HG03432 (cell line): ENCODE data around the gene XKRX.

Experiments
- ATAC-seq: cut with Tn5 transposase; IDR thresholded peaks from one replicate; pipeline ENCODE4 v1.9.1; 2021; ENCODE audit warnings: mild to moderate bottlenecking, moderate library complexity; ENCODE audit not compliant: unreplicated experiment

Gene XKRX

DNA sequence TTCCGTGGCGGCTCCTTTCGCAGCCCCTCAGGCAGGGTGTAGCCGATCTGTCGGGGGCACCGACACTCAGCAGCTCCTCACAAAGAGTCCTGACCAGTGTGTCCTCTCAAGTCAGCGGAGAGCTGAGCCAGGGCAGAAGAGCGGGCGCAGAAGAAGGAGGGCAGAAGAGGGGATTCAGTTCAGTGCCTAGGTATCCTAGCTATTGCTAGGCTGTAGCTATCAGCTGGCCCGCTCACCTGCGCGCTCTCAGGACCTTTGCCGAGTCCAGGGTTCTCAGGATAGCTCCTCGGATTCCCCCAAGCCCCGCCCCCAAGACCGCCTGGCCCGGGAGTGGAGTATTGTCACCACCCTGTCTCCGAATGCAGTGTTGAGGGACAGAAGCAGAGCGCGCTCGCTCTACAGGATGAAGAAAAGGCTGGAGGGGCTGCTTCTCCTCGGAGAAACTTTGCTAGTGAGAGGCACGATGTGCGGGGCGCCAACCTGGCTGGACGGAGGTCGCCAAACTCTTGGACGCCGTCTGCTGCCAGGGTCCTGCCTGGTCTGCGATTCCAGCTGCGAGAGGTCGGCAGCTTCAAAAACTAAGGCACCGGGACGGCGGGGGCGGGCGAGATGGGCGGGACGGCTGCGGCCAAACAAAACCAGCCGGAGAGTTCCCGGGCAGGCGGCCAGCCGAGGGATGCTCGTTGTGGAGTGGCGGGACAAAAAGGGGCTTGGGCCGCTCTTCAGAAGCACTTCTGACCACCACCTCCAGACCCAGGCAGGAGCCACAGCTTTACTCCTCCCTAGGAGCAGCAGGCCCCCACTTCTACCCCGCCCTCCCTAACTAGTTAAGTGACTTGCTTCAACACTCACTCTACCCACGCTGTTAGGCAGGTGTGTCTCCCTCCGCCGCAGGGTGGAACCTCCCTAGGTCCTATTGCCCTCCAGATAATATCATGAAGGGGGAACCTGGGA is at the start of gene XKRX:
XKRX (minus strand) TSS at position 258 of the 954 bp plus-strand sequence. CDS start 613 bp downstream, outside the sequence.
- ATAC-seq = peak; percentile 64

DNA sequence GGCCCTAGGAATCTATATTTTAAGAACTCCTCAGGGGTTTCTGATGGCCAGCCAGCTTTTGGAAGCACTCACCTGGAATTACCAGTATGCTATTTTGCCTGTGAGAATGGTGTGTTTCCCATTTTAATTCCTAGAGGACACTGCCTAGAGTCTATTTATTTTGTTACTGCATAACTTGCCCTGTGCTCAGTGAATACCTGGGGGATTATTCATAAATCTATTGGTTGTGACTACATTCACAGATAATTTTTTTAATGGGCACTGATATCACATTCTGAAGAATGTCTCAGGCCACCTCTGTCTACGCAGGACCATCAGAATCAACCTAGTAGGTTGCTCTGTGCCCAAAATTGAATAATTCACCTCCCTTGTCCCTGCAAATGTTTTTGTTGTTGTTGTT is 47.5 kb upstream of the XKRX start:
- ATAC-seq = no peak

DNA sequence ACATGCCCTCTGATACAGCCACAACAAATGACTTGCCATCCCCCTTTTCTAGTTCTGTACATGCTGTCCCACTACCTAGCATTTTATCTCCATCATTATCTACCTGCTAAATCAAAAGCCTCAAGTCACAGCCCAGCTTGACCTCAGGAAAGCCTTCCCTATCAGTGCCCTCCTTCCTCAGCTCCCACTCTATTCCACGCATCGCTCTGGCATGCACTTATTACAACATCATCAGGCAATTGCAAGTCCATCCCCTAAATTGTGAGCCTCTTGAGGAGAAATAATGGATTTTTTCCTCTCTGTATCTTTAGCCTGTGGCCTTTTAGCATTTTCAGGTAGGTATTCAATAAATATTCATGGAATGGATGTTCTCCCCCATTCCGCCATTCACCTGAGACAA is 46.5 kb upstream of the XKRX start:
- no peak for ATAC-seq

DNA sequence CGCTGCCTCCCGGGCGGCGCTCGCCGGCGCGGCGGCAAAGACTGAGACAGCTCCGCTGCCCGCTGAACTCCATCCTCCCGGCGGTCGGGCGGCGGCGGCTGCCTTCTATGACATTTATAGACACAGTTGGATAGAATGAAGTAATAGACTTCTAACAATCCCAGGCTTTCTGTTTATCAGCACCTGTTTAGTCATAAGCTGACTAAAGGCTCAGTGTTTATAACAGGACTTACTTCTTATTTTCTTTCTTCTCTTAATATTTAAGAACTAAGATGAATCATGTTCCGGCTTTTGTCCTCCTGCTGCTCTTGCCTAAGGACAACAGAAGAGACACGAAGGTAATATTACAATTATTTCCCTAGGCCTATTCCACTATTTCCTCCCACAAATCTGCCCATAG is 44.7 kb upstream of the XKRX start:
- no peak for ATAC-seq

DNA sequence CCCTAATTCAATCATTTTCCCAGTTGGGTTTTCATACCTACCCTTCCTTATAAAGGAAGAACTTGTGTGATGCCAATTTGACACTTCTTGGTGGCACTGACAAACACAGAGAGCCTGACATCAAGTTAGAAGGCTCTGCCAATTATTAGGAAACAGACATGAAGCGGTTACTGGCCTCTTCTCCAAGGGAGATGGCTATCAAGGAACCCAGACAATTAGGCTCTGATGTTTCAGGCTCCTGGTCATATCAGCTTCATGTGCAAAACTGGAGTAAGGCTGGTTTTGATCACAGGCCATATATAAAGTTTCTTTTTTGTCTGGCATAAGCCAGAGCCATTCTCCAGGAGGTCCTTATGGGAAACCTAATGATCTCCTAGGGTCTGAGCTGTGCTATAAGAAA is 41.2 kb upstream of the XKRX start:
- ATAC-seq = no peak

DNA sequence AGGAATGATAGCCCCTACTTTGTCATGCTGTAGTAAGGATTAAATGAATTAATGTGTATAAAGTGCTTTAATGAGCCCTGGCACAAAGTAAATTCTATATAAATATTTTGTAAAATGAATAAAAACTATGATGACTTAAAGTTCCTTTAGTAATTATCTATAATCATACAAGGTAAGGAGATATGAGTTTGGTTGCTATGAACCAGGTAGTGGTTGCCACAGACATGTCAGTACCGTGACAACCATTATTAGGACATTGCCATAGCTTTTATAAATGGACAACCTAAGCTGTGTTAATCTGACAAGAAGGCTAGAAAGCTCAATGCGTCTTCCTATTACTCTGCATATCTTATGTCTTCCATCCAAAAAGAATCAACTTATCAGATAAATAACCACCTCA is 40.7 kb upstream of the XKRX start, which contains the start of gene ARL13A:
ARL13A (plus strand) TSS at position 301 of the 400 bp plus-strand sequence. CDS start 3,982 bp downstream, outside the sequence.
- no peak for ATAC-seq

DNA sequence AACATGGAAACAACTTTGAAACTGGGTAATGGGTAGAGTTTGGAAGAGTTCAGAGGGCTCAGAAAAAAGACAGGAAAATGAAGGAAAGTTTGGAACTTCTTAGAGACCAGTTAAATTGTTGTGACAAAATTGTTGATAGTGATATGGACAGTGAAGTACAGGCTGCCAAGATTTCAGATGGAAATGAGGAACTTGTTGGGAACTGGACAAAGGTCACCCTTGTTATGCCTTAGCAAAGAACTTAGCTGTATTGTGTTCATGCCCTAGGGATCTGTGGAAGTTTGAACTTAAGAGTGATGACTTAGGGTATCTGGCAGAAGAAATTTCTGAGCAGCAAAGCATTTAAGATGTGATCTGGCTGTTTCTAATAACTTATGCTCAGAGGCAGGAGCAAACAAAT is 35.6 kb upstream of the XKRX start:
- ATAC-seq = no peak

DNA sequence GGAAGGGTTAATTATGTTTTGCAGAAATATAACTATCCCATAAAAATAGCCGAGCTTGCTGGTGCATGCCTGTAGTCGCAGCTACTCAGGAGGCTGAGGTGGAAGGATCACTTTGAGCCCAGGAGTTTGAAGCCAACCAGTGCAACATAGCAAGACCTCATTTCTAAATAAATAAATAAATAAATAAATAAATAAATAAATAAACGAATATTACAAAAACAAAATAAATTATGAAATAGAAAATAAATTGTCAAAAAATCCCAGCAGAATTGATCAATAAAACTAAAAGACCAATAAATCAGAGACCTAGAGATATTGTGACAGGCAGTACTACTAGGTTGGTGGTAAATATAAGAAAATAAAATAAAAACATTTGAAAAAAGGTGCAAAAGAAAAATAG is 34.1 kb upstream of the XKRX start:
- ATAC-seq = no peak

DNA sequence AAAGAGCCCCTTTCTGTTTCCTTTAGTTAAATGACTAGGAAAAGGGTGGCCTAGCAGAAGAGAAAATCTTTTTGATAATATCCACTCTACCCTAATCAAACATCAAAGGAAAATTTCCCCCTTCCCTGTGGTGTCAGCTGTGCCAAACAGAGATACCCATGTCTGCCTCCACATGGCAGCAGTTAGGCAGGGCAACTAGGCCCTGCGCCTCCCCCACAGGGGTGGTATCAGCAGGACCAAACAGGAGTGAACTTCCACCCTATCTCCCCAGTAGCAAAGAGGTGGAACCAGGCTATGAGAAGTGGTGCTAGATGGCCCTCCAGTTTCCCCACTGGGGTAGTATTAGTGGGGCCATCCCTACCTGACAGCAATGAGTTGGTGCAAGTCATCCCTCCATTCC is 19.8 kb upstream of the XKRX start:
- ATAC-seq = no peak

DNA sequence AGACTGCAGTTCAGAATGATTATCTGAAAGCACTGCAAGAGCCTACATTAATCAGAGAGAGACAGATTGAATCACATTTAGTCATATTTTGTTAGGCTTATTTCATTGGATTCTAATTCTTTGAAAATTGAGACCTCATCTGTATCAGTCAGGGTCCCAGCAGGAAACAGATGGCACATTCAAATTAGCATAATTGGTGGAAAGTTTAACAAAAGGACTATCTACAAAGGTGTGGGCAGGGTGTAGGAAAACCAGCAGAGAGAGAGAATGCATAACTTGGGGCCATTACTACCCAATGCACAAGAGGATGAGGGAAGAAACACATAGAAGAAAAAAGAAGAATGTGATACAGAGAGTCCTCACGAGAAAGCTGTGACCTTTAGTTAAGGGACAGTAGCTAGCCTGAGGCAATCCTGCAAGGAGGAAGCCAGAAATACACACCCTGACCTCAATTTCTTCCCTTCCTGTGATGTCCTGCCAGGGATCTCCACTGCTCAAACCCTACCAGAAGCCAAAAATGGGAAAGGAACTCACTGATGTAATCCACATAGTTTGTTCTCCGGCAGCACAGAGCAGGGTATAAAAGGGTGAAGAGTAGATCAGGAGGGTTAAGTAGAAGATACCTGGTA is 17.7 kb upstream of the XKRX start:
- ATAC-seq = no peak

DNA sequence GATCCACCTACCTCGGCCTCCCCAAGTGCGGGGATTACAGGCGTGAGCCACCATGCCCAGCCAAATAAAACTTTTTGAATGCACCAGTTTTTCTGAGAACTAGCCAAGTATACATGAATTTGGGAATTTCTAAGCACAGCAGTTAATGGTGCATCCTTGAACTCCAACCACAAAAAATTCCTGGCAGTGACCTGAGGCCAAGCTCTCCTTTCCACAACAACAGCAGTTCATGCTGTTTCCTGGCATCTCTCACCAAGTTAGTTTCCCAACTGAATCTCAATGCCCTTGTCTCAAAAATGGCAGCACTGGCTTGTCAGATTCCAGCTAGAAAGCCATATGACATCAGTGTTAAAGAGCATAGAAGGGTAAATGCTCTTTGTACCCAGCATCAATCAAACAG is 15.9 kb upstream of the XKRX start:
- no peak for ATAC-seq

DNA sequence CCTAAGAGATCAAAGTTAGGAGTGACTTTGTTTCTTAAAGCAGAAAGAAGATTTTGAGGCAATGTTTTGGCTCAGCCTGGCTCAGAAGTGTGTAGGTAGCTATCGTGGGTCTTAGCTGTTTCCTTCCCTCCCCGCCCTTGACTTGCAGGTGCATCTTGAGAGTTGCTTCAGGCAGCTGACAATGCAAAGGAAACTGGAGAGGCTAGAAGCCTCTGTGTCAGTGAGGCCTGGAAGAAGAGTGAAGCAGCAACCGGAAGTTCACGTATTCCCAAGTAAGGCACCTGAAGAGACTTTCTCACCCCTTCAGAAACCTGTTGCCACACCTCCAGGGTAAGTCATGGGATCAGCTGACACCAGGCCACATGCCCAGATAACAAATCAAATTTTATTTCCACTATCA is 10.6 kb upstream of the XKRX start:
- no peak for ATAC-seq

DNA sequence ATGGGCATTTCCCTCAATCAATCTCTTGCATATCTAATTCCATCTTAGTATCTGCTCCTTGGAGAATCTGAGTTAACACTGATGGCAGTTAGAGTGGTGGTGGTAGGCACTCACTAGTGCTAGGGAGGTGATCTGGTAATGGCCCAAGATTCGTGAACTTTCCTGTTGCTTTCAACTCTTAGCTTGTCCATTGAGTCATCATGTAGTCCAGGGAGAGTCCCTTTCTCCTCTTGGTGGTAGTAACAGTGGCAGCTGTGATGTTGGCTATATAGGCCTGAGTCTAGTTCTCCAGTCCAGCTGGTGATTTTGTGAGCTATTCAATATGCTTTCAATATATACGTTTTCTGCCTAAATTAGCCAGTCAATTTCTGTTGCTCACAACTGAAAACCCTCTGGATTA is 7.0 kb upstream of the XKRX start:
- no peak for ATAC-seq

DNA sequence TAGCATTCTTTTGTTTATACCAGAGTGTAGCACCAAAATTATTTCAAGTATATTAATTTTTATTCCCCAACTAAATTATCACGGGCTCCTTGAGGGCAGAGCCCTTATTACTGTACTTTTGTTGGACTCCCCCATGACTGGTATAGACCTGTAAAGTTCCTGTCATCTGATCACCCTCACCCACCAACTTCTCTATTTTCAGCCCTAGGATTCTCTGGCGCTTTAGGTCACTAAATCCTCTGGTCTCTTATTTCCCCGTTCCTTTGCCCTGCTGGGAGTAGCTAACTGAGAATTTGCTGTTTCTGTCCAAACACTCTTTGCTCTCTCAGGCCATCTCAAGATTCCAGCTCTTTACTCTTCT is 3.2 kb upstream of the XKRX start:
- ATAC-seq = peak; percentile 7

DNA sequence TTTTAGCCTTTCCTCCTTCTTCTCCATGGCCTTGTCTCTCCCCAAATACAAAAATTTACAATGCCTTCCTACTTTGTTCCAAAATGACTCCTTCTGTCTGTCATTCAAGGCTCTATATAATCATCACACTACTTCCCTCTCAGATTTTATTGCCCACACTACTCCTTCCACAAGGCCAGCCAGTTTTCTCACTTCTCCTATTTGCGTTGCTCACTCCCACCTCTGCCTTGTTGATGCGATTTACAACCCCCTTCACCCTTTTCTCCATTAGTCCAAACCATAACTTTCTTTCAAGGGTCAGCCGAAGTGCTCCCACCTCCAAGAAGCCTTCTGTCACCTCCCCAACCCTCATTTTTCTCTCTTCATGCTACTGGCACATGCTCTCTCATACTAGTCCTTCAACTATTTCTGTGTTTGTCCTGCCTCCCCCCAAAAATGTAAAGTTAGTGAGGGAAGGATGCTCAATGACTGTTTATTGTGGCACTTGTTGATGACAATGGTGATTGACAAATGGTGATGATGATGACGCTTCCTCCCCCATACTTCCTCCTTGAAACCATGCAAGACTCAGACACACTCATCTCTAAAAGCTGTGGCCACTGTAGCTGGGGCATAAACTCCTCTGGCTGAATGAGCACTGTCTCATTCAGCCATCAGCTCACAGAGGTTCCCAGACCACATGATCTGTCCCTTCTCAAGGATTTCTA is 2.7 kb upstream of the XKRX start:
- peak; percentile 81 for ATAC-seq

DNA sequence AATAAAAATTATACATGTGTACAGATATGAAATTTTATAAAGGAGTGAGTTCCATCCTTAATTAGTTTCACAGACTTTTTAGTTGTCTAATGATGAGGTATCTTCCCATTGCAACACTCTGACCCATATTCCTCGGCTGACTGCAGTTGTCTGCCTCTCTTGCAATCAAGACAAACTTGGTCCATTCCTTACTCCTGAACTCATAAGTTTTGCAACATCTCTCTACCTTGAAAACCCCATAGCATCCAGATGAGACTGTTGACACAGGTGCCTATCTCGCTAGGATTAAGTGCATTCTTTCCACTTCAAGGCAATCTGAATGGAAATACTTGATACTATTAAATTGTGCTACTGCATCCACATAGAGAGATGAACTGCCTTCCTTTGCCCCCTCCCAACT is 2.3 kb downstream of the XKRX start:
- ATAC-seq = no peak

DNA sequence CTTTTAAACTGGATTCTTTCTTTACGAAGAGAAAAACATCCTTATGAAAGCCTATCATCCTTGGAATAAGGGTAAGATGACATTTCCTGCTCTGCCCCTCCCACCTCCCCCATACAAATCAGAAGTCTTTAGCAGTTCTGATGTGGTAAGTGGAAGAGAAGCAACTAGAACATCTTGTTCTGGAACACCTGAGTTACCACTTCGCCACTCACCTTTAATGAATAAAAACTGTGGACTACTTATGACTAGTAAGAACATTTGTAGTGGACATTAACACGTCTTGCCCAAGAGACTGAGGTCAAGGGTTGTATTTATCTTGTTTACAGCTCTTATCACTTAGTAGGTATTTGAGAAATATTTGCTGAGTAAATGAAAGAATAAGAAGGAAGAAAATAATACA is 4.3 kb downstream of the XKRX start:
- ATAC-seq = no peak

DNA sequence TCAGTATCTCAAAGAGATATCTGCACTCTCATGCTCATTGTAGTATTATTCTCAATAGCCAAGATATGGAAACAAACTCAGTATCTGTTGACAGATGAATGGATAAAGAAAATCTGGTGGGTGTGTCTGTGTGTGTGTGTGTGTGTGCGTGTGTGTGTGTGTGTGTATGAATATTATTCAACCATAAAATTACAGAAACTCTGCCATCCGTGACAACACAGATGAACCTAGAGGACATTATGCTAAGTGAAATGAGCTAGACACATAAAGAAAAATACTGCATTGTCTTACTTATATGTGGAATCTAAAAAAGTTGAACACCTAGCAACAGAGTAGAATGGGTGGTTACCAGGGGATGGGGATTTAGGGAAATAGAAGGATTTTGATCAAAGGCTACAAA is 13.2 kb downstream of the XKRX start:
- ATAC-seq = no peak

DNA sequence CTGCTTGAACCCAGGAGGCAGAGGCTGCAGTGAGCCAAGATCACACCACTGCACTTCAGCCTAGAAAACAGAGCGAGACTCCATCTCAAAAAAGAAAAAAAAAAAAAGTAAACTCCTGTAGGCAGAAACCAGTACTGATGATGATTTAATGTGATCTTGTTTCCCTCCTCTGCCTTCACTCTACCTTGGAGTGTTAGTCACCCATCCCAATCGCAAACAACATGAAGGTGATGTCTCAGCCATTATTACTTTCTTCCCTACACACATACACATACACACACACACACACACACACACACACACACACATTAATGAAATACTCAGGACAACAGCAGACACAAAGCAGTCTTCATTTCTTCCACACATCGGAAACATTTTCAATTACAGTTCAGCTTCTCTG is 15.6 kb downstream of the XKRX start:
- ATAC-seq = no peak

DNA sequence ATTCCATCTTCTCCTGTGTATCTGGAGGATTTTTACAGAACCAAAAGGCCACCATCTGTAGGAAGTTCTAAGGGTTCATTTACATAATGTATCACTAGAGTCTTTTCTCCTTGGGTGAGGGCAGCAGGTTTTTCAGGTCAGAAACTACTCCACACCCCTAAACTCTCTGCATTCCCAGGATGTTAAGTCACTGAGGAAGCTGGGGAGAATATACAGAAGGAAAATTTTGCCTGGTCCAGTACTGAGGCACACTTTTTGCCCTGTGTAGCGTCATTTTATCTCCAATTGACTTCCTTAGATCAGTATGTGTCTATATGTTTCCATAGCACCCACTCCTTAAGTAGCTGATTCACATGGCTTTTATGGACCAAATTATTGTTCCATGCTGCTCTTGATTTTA is 17.0 kb downstream of the XKRX start:
- no peak for ATAC-seq

DNA sequence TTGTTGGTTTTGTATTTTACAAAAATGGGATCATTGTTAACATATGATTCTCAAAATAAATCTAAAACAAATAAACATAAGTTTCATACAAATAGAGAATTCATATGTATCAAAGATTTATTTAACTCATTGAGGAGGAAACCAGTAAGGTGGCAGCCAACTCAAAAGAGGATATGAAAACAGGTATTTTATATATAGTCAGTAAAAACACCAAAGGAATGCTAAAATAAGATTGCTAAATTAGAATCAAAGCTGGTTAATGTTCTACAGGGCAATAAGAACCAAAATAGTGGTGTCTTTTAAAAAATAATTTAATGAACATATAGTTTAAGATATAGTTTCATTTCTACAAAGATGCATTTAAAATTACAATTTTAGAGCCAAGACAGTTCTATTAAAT is 23.1 kb downstream of the XKRX start:
- no peak for ATAC-seq

DNA sequence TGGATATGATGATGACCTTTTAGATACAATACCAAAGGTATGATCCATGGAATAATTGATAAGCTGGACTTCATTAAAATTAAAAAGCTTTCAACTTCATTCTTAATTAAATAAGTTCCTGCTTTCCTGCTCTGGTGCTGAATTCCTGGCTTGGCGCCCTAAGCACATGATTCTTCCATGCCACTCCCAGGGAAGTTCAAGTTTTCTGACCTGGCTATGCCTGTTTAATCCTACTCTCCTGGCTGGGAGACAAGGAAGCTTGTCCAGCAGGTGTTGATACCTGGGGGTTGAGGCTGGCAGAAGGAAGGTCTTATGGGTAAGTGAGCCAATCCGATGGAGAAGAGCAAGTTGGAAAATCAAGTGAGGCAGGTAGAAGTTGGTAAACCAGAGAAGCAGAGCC is 24.3 kb downstream of the XKRX start:
- ATAC-seq = no peak
